HepG2 (cell line): ENCODE measurements around the gene ZNF414. TPM values are rescaled to one million over a fixed set of nuclear protein-coding genes. Genes with fewer than 3 reads are reported as not detected.

ENCODE experiments used
- HNRNPLL ChIP-seq: fragments of 200-400 bp; formaldehyde crosslinking; IDR thresholded peaks from 2 replicates; pipeline ENCODE4 v1.6.1; 2017; ENCODE audit warnings: mild to moderate bottlenecking, low read depth, low read length; ENCODE audit not compliant: poor library complexity, severe bottlenecking
- MIER2 ChIP-seq: IDR thresholded peaks from 2 replicates; pipeline ENCODE4 v1.6.1; 2016; ENCODE audit warnings: missing biosample characterization, missing genetic modification reagents
- THAP9 ChIP-seq: sonication (generic); formaldehyde crosslinking; IDR thresholded peaks from 2 replicates; pipeline ENCODE4; 2020; ENCODE audit warnings: missing genetic modification reagents, mild to moderate bottlenecking, borderline replicate concordance
- ZEB1 ChIP-seq: IDR thresholded peaks from 2 replicates; pipeline ENCODE4 v1.6.1; 2012; ENCODE audit warnings: mild to moderate bottlenecking, low read depth, inconsistent platforms; ENCODE audit not compliant: insufficient replicate concordance
- ZNF350 ChIP-seq: sonication (generic); formaldehyde crosslinking; IDR thresholded peaks from 2 replicates; pipeline ENCODE4 v1.4.0; 2020; ENCODE audit warnings: mild to moderate bottlenecking, low read depth, missing genetic modification reagents, borderline replicate concordance
- ZNF383 ChIP-seq: sonication (generic); formaldehyde crosslinking; IDR thresholded peaks from 2 replicates; pipeline ENCODE4 v1.4.0; 2020; ENCODE audit warnings: missing genetic modification reagents, mild to moderate bottlenecking, borderline replicate concordance
- ZNF431 ChIP-seq: sonication (generic); formaldehyde crosslinking; IDR thresholded peaks from 2 replicates; pipeline ENCODE4 v1.9.0; 2022; ENCODE audit warnings: missing genetic modification reagents, low read depth, mild to moderate bottlenecking, borderline replicate concordance
- ZNF552 ChIP-seq: sonication (generic); formaldehyde crosslinking; IDR thresholded peaks from 2 replicates; pipeline ENCODE4 v1.9.0; 2022; ENCODE audit warnings: missing genetic modification reagents, mild to moderate bottlenecking, borderline replicate concordance
- ZNF556 ChIP-seq: sonication (generic); formaldehyde crosslinking; IDR thresholded peaks from 2 replicates; pipeline ENCODE4 v1.4.0; 2020; ENCODE audit warnings: mild to moderate bottlenecking, missing genetic modification reagents, borderline replicate concordance
- ZNF788 ChIP-seq: sonication (generic); formaldehyde crosslinking; IDR thresholded peaks from 2 replicates; pipeline ENCODE4 v1.5.0; 2020; ENCODE audit warnings: mild to moderate bottlenecking, missing genetic modification reagents, borderline replicate concordance
- polyA plus RNA-seq, 8 experiments: library from polyadenylated mRNA; depleted of rRNA in 3 of 8; stranded (reverse) in 7 of 8; unstranded in 1 of 8; fragments of >200 nt; fragmentation: Illumina TruSeq in 4 of 8; extraction: Trizol in 4 of 8; gene quantifications; 2 replicates each; pipeline versions ENCODE4 v1.2.1 to v1.2.3, GENCODE V29; 2011 to 2016; ENCODE audit warnings: low read depth in 4 of 8, missing spikeins in 1 of 8, mixed read lengths in 1 of 8; ENCODE audit not compliant: insufficient read depth in 1 of 8
- total RNA-seq, 5 experiments: library from RNA; depleted of rRNA; stranded (reverse); fragments of >200 nt; fragmentation: Illumina TruSeq; extraction: Trizol; gene quantifications; 2 replicates each; pipeline ENCODE4 v1.2.3, GENCODE V29; 2016; ENCODE audit warnings: low read depth in 1 of 5
- TF ChIP-seq, protein P1 (sequence below): sonication (generic); formaldehyde crosslinking; IDR thresholded peaks from 2 replicates; pipeline ENCODE4 v1.5.0; 2020; ENCODE audit warnings: mild to moderate bottlenecking, missing genetic modification reagents
- TF ChIP-seq, protein P2 (sequence below): sonication (generic); formaldehyde crosslinking; IDR thresholded peaks from 2 replicates; pipeline ENCODE4 v1.8.1; 2023; ENCODE audit warnings: mild to moderate bottlenecking, inconsistent platforms, moderate library complexity, missing genetic modification reagents, borderline replicate concordance

The ZNF414 gene
- total and polyA plus RNA-seq, 2 of the 13 experiments (the other 11 are each of a cell fraction or from before 2014, with no cell fraction given), result 2.5 to 4.0 TPM

DNA sequence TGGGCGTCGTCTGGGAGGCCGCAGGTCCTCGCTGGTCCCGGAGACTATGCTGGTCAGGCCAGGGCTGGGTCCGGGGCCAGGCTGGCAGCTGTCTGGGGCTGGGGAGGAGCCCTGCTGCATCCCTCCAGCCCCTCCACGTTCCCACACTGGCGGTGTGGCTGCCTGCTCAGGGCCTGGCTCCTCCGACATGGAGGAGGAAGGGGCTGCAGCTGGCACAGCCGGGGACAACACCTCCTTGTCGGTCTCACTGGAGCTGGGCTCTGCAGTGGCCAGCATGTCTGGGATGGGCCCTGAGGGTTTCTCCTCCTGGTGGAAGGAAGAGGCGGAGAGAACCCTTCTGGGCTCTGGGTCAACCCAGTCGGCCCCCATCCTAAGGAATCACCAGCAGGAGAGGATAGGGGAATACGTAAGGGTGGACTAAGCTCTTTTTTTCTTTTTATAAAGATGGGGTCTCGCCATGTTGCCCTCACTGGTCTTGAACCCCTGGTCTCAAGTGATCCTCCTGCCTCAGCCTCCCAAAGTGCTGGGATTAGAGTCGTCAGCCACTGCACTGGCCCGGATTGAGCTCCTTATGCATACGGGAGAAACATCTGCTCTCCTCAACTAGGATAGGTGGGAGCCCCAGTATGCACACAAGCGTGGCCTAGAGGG, 806 bp downstream of the ZNF414 start (continued):
- TF ChIP-seq ZNF788 (peak; percentile 12; the same call in 1 of the 2 replicates), ZNF556 (CRISPR knock-in tag) (no peak), ZNF383 (CRISPR knock-in tag) (no peak), MIER2 (CRISPR knock-in tag) (no peak), ZNF350 (CRISPR knock-in tag) (peak; percentile 14; the same call in 1 of the 2 replicates), ZEB1 (no peak), THAP9 (CRISPR knock-in tag) (peak; percentile 51; the same call in 1 of the 2 replicates), ZNF552 (CRISPR knock-in tag) (no peak), ZNF431 (no peak), HNRNPLL (no peak)
- TF ChIP-seq, protein P1, sequence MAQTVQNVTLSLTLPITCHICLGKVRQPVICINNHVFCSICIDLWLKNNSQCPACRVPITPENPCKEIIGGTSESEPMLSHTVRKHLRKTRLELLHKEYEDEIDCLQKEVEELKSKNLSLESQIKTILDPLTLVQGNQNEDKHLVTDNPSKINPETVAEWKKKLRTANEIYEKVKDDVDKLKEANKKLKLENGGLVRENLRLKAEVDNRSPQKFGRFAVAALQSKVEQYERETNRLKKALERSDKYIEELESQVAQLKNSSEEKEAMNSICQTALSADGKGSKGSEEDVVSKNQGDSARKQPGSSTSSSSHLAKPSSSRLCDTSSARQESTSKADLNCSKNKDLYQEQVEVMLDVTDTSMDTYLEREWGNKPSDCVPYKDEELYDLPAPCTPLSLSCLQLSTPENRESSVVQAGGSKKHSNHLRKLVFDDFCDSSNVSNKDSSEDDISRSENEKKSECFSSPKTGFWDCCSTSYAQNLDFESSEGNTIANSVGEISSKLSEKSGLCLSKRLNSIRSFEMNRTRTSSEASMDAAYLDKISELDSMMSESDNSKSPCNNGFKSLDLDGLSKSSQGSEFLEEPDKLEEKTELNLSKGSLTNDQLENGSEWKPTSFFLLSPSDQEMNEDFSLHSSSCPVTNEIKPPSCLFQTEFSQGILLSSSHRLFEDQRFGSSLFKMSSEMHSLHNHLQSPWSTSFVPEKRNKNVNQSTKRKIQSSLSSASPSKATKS (CRISPR knock-in tag), result no peak
- TF ChIP-seq, protein P2, sequence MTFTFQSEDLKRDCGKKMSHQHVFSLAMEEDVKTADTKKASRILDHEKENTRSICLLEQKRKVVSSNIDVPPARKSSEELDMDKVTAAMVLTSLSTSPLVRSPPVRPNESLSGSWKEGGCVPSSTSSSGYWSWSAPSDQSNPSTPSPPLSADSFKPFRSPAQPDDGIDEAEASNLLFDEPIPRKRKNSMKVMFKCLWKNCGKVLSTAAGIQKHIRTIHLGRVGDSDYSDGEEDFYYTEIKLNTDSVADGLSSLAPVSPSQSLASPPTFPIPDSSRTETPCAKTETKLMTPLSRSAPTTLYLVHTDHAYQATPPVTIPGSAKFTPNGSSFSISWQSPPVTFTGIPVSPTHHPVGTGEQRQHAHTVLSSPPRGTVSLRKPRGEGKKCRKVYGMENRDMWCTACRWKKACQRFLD (CRISPR knock-in tag), result no peak
